G401.6 (cell line): ENCODE data around the gene MBIP.

ENCODE experiments used
- FAIRE-seq: peaks from 2 replicates; lab custom pipeline; 2012; peaks lifted over from hg19 to GRCh38; lab: Jason Lieb, UNC

The MBIP gene

DNA sequence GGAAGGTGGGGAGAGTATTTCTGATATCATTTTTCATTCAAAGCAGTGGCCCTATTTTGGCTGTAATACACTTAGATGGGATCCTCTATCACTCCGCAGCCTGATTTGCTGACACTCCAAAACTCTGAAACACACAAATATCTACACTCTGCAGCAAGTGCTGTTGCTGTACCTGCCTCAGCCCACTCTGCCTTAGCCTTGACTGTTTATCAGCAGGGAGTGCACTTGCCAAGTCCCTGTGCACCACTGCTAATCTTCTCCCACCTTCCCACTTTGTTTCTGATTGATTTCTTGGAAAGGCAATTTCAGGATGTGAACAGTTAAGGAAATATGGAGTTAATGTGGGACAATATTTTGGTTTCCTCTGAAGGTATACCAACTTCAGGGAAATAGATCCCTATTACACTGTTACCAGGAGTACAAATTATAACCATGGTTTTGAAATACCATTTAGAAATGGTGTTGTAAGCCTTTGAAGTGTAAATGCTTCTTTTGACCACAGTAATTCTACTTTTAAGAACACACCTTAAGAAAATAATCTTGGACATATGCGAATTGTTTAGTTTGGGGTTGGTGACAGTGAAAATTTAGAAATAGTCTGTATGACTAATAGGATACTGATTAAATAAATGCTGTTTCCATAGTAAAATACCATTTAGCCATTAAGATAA is 59.3 kb downstream of the MBIP start:
- no peak for FAIRE-seq

DNA sequence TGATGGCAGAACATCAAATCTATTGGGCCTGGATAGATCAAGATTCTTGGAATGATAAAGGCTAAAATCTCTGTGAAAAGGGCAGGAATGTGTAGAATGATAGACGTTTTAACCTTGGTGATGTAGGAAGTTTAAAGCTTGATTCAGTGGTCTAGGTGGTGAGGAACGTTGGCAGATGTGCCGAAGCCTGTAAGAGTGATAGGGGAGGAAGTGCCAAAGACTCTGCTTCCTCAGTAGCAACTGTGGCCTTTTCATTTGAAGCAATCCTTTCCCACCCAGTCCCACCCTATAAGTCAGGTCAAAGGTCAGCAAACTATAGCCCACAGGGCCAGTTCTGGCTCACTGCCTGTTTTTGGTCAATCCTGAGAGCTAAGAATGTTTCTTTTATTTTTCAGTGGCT is 62.2 kb downstream of the MBIP start:
- FAIRE-seq: no peak

DNA sequence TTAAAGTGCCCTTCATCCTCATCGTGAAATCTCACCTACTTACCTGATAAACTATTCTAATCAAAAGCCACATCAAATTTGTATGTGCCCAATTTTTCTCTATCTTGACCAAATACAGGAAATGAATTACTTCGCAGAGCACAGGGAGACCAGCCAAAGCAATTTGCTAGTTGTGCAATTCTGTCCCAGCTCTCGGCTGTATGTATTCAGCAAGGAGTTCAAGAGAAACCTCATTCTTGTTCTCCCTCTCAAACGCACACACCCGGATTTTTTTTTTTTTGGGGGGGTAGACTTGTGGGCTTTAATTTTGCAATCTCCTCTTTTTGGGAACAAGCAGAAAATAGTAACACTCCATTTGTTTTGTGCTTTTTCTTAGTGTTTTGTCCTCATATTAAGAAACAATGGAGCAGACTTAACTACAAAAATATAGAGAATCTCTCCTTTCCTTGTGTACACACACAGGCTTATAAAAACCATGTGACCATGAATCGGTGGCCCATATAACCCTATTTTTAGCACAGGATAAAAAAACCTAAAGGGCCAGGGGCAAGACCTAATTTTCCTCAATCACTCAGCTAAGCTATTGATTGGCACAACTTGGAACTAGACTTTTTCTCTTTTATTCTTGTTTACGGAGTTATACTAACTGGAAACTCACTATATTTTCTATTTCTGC is 64.2 kb downstream of the MBIP start:
- no peak for FAIRE-seq

DNA sequence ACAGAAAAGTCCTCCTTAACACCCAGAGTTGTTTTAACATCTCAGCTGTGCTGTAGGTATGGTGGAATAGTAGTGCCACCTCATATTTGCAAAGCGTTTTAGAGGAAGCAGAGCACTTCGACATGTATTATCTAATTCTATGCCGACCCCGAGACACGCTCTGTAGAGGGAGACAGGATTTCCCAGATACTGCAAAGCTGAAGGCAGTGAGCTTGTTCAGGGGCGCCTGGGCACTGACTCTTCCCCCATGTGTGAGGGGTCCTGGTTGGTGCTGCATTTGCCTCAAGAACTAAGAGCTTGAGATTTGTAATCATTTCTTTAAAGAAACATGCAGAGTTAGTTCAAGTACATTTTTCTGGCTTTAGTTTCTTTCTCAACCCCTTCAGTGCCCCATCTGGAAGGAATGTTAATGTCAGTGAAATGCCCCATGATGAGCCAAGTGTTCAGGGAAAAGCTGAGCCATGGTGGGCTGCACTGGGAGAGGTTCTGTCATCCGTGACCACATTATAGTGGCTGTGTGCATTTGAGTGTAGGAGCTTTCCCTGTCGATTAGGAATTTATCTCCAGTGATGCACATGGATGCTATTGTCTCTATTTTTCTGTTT is 66.3 kb downstream of the MBIP start:
- no peak for FAIRE-seq
